Muscle layer of colon (tissue), 2 donors: ENCODE measurements around the gene MATK.

Experiments used
- H3K27ac ChIP-seq: one replicate; pipeline ENCODE4 v1.7.0; 2013; ENCODE audit warnings: low read depth, mild to moderate bottlenecking, low read length, moderate library complexity
- H3K27me3 ChIP-seq, 2 donors: one replicate each; pipeline ENCODE4 v1.7.0; 2013; ENCODE audit warnings: low read length in 2 of 2, mild to moderate bottlenecking in 2 of 2; ENCODE audit not compliant: insufficient read depth in 2 of 2, control insufficient read depth in 1 of 2
- H3K36me3 ChIP-seq: one replicate; pipeline ENCODE4 v1.7.0; 2013; ENCODE audit warnings: mild to moderate bottlenecking, low read length; ENCODE audit not compliant: insufficient read depth
- H3K4me1 ChIP-seq: one replicate; pipeline ENCODE4 v1.7.0; 2013; ENCODE audit warnings: mild to moderate bottlenecking, low read length; ENCODE audit not compliant: insufficient read depth
- H3K4me3 ChIP-seq, 2 donors: one replicate each; pipeline ENCODE4 v1.7.0; 2013; ENCODE audit warnings: low read length in 2 of 2, low read depth in 1 of 2, mild to moderate bottlenecking in 1 of 2, moderate library complexity in 1 of 2
- H3K9ac ChIP-seq: one replicate; pipeline ENCODE4 v1.7.0; 2013; ENCODE audit warnings: low read length
- H3K9me3 ChIP-seq: one replicate; pipeline ENCODE4 v1.7.0; 2013; ENCODE audit warnings: mild to moderate bottlenecking, low read length
- donor health status: abdominal sarcoma.
- donor health status: Adenocarcinoma of cecum.

The MATK gene

GRCh38 chr19:3785938-3786824 is at the start of gene MATK:
MATK (minus strand) TSS chr19:3786381; CDS start chr19:3785135, 1,246 bp downstream.
- Histone ChIP-seq H3K4me3 (no peak within 1 kb of the TSS), H3K4me1 (no peaks in the 10 kb centered on the region), H3K36me3 (no peaks in the 10 kb centered on the region), H3K9ac (no peak within 1 kb of the TSS), H3K9me3 (peaks cover 15% of the 10 kb centered on the region), H3K27me3 (peaks cover 0 to 30% of the 10 kb centered on the region in 2 donors), H3K27ac (no peak within 1 kb of the TSS)

GRCh38 chr19:3835055-3835435 is 48.9 kb upstream of the MATK start:
- H3K9me3 ChIP-seq, result no peaks in the 10 kb centered on the region
- no peaks in the 10 kb centered on the region for H3K4me1 ChIP-seq
- H3K36me3 ChIP-seq, result no peaks in the 10 kb centered on the region
- no peak overlapping the region for H3K4me3 ChIP-seq
- H3K27me3 ChIP-seq, result peaks cover 0 to 5% of the 10 kb centered on the region in 2 donors
- H3K27ac ChIP-seq, result no peak overlapping the region
- H3K9ac ChIP-seq, result no peak overlapping the region

- Histone ChIP-seq H3K27ac (no peak overlapping the region), H3K9ac (no peak overlapping the region), H3K36me3 (no peaks in the 10 kb centered on the region), H3K4me1 (no peaks in the 10 kb centered on the region), H3K4me3 (no peak overlapping the region), H3K9me3 (no peaks in the 10 kb centered on the region), H3K27me3 (peaks cover 0 to 5% of the 10 kb centered on the region in 2 donors)
These were observed 48.3 kb upstream of the MATK start for GRCh38 chr19:3834349-3835054.

GRCh38 chr19:3833578-3834348 is 47.6 kb upstream of the MATK start:
- Histone ChIP-seq H3K4me1 (no peaks in the 10 kb centered on the region), H3K27ac (no peak overlapping the region), H3K27me3 (peaks cover 0 to 5% of the 10 kb centered on the region in 2 donors), H3K36me3 (no peaks in the 10 kb centered on the region), H3K9ac (no peak overlapping the region), H3K4me3 (no peak overlapping the region), H3K9me3 (no peaks in the 10 kb centered on the region)

GRCh38 chr19:3832001-3832400 is 45.8 kb upstream of the MATK start:
- H3K4me1 ChIP-seq, result no peaks in the 10 kb centered on the region
- H3K27ac ChIP-seq, result no peak overlapping the region
- H3K36me3 ChIP-seq, result no peaks in the 10 kb centered on the region
- H3K27me3 ChIP-seq, result peaks cover 0 to 5% of the 10 kb centered on the region in 2 donors
- H3K9ac ChIP-seq, result no peak overlapping the region
- no peak overlapping the region for H3K4me3 ChIP-seq
- no peaks in the 10 kb centered on the region for H3K9me3 ChIP-seq

- no peaks in the 10 kb centered on the region for H3K9me3 ChIP-seq
- H3K36me3 ChIP-seq, result no peaks in the 10 kb centered on the region
- no peaks in the 10 kb centered on the region for H3K4me1 ChIP-seq
- peaks cover 0 to 5% of the 10 kb centered on the region in 2 donors for H3K27me3 ChIP-seq
- H3K27ac ChIP-seq, result no peak overlapping the region
- no peak overlapping the region for H3K9ac ChIP-seq
- no peak overlapping the region for H3K4me3 ChIP-seq
These were observed 45.4 kb upstream of the MATK start for GRCh38 chr19:3831601-3832000.

GRCh38 chr19:3830621-3831589 is 44.7 kb upstream of the MATK start:
- H3K9me3 ChIP-seq, result no peaks in the 10 kb centered on the region
- H3K36me3 ChIP-seq, result no peaks in the 10 kb centered on the region
- no peaks in the 10 kb centered on the region for H3K4me1 ChIP-seq
- no peak overlapping the region for H3K9ac ChIP-seq
- H3K27me3 ChIP-seq, result peaks cover 0 to 5% of the 10 kb centered on the region in 2 donors
- no peak overlapping the region for H3K4me3 ChIP-seq
- no peak overlapping the region for H3K27ac ChIP-seq

- no peak overlapping the region for H3K9ac ChIP-seq
- H3K36me3 ChIP-seq, result no peaks in the 10 kb centered on the region
- peaks cover 0 to 5% of the 10 kb centered on the region in 2 donors for H3K27me3 ChIP-seq
- no peaks in the 10 kb centered on the region for H3K9me3 ChIP-seq
- no peaks in the 10 kb centered on the region for H3K4me1 ChIP-seq
- no peak overlapping the region for H3K27ac ChIP-seq
- no peak overlapping the region for H3K4me3 ChIP-seq
These were observed 41.1 kb upstream of the MATK start for GRCh38 chr19:3827306-3827705.

- Histone ChIP-seq H3K27me3 (peaks cover 0 to 3% of the 10 kb centered on the region in 2 donors), H3K9ac (no peak overlapping the region), H3K36me3 (no peaks in the 10 kb centered on the region), H3K9me3 (no peaks in the 10 kb centered on the region), H3K4me1 (no peaks in the 10 kb centered on the region), H3K4me3 (no peak overlapping the region), H3K27ac (no peak overlapping the region)
These were observed 40.0 kb upstream of the MATK start for GRCh38 chr19:3826163-3826562.

- Histone ChIP-seq H3K4me3 (no peak overlapping the region), H3K27ac (no peak overlapping the region), H3K27me3 (no peaks in the 10 kb centered on the region), H3K4me1 (no peaks in the 10 kb centered on the region), H3K9me3 (no peaks in the 10 kb centered on the region), H3K36me3 (no peaks in the 10 kb centered on the region), H3K9ac (no peak overlapping the region)
These were observed 39.2 kb upstream of the MATK start for GRCh38 chr19:3825286-3825956.
